Psoas muscle (tissue), 8 donors: ENCODE results near the gene FSTL4. TPM values are rescaled to one million over a fixed set of nuclear protein-coding genes. Genes with fewer than 3 reads are reported as not detected.

Experiments
- ATAC-seq, 4 donors: fragments of 200-7000 bp; cut with Tn5 transposase; one replicate each; pipeline ENCODE4 v1.9.1; 2020; ENCODE audit warnings: moderate library complexity in 3 of 4, mild to moderate bottlenecking in 2 of 4
- DNase-seq, 2 donors: peaks; one replicate each; pipeline ENCODE4 v3.0.0-alpha.2; 2020
- H3K27ac ChIP-seq: fragments of 200-600 bp; one replicate; pipeline ENCODE4 v1.8.0; 2022
- H3K27me3 ChIP-seq, 3 donors: fragments of 200-600 bp in 1 of 3; one replicate each; pipeline versions ENCODE4 v1.6.1 to v1.8.0; 2013 to 2022; ENCODE audit warnings: low read length in 2 of 3, mild to moderate bottlenecking in 2 of 3, moderate library complexity in 1 of 3; ENCODE audit not compliant: insufficient read depth in 3 of 3
- H3K36me3 ChIP-seq, 2 donors: fragments of 200-600 bp in 1 of 2; one replicate each; pipeline versions ENCODE4 v1.6.1 to v1.8.0; 2013 to 2022; ENCODE audit warnings: low read depth in 1 of 2, mild to moderate bottlenecking in 1 of 2, moderate library complexity in 1 of 2; ENCODE audit not compliant: insufficient read depth in 1 of 2
- H3K4me1 ChIP-seq: fragments of 200-600 bp; one replicate; pipeline ENCODE4 v1.8.0; 2022
- H3K4me3 ChIP-seq: fragments of 200-600 bp; one replicate; pipeline ENCODE4 v1.8.0; 2022; ENCODE audit warnings: mild to moderate bottlenecking
- H3K9me3 ChIP-seq: fragments of 200-600 bp; one replicate; pipeline ENCODE4 v1.8.0; 2022
- CTCF ChIP-seq: fragments of 200-600 bp; IDR thresholded peaks from one replicate; pipeline ENCODE4 v1.8.0; 2022; ENCODE audit warnings: antibody characterized with exemption
- WGBS, 3 donors: extraction: QIAGEN DNeasy Blood & Tissue Kit; methylation state at CpG; one replicate each; pipeline versions ENCODE4 v1.1.6 to v1.1.7; 2013; 5-methylcytosine and 5-hydroxymethylcytosine counted together
- intact Hi-C, 2 donors: fragments of 100-400 bp; cut with DNase I; formaldehyde crosslinking; loops; one replicate each; pipeline versions ENCODE4 v1.11.0 to v1.14.2; 2022
- polyA plus RNA-seq, 3 donors: library from polyadenylated mRNA; stranded (reverse); fragments of 200-250 nt; gene quantifications; one replicate each; pipeline ENCODE4 v1.2.3, GENCODE V29; 2013
- total RNA-seq, 4 donors: library from RNA; stranded (reverse); fragmentation: NEBNext Ultra II Directional in 2 of 4; extraction: Animal tissue kit (Norgen Biotek cat#: 25700) in 2 of 4; gene quantifications; one replicate each; pipeline versions ENCODE4 v1.2.1 to v1.2.4, GENCODE V29; 2021 to 2023
- donor health status: healthy with polysubstance abuse.
- donor health status: DM: no; HTN: no; CAD: no; lungs with moderate emphysema.
- donor health status: Bipolar disorder and iron deficiency.
- donor health status: healthy.
- donor health status: DM: yes; HTN: yes; CAD: no.
- donor health status: DM: no; HTN: no; CAD: no.
- donor health status: DM: no; HTN: no; CAD: no.
- donor health status: DM: yes; HTN: yes; CAD: no.

Gene FSTL4
- total and polyA plus RNA-seq, 7 donors, result 0.07 to 0.81 (median 0.24) TPM

GRCh38 chr5:133367071-133367786, 245.1 kb downstream of the FSTL4 start:
- H3K9me3 ChIP-seq, result no peaks in the 10 kb centered on the region
- no peak overlapping the region for H3K4me3 ChIP-seq
- ATAC-seq, result no peak
- TF ChIP-seq CTCF, result no peak
- WGBS, 3 donors, result 53 to 65% (median 55%) methylated on average over 6 of the region's 6 CpGs
- no peaks in the 10 kb centered on the region for H3K4me1 ChIP-seq
- no peak for DNase-seq
- H3K36me3 ChIP-seq, result no peaks in the 10 kb centered on the region
- intact Hi-C loops, result no loop called here
- no peaks in the 10 kb centered on the region for H3K27me3 ChIP-seq
- no peak overlapping the region for H3K27ac ChIP-seq

GRCh38 chr5:133366438-133366837, 245.9 kb downstream of the FSTL4 start:
- Histone ChIP-seq H3K4me3 (no peak overlapping the region), H3K27me3 (no peaks in the 10 kb centered on the region), H3K27ac (no peak overlapping the region), H3K36me3 (no peaks in the 10 kb centered on the region), H3K9me3 (no peaks in the 10 kb centered on the region), H3K4me1 (no peaks in the 10 kb centered on the region)
- TF ChIP-seq CTCF, result no peak
- DNase-seq (no peak), ATAC-seq (no peak)
- whole genome bisulfite sequencing, 3 donors, result 86 to 92% (median 89%) methylated on average over 6 of the region's 6 CpGs
- intact Hi-C loops, result no loop called here

GRCh38 chr5:133365738-133366137, 246.6 kb downstream of the FSTL4 start:
- Histone ChIP-seq H3K27ac (no peak overlapping the region), H3K9me3 (no peaks in the 10 kb centered on the region), H3K27me3 (no peaks in the 10 kb centered on the region), H3K4me3 (no peak overlapping the region), H3K36me3 (no peaks in the 10 kb centered on the region), H3K4me1 (no peaks in the 10 kb centered on the region)
- ATAC-seq (no peak), DNase-seq (no peak)
- WGBS, 3 donors, result 73 to 89% (median 81%) methylated on average over 6 of the region's 6 CpGs
- no peak for TF ChIP-seq CTCF
- intact Hi-C loops, result no loop called here

GRCh38 chr5:133364936-133365707, 247.2 kb downstream of the FSTL4 start:
- Histone ChIP-seq H3K36me3 (no peaks in the 10 kb centered on the region), H3K4me1 (no peaks in the 10 kb centered on the region), H3K9me3 (no peaks in the 10 kb centered on the region), H3K27ac (no peak overlapping the region), H3K27me3 (no peaks in the 10 kb centered on the region), H3K4me3 (no peak overlapping the region)
- intact Hi-C loops, result no loop called here
- 68 to 70% (median 69%) methylated on average over 12 of the region's 12 CpGs for WGBS, 3 donors
- DNase-seq, result no peak
- no peak for ATAC-seq
- no peak for TF ChIP-seq CTCF
